ENCODE data around the gene TTLL6.

TTLL6 gene

GRCh38 chr17:48756830-48757251 is 60.2 kb downstream of the TTLL6 start:
- H3K36me3 ChIP-seq (ENCODE audit: insufficient read depth, low read length), result no peaks in the 10 kb centered on the region
- peaks cover 11% of the 10 kb centered on the region for H3K4me1 ChIP-seq (ENCODE audit: control insufficient read depth, insufficient read depth, low read length)
- no peak overlapping the region for H3K9ac ChIP-seq (ENCODE audit: low read depth, low read length)
- H3K4me2 ChIP-seq (ENCODE audit: low read length), result no peak overlapping the region
- no peaks in the 10 kb centered on the region for H3K9me3 ChIP-seq (replicated peaks; ENCODE audit: low read length)
- no peak overlapping the region for H3K4me3 ChIP-seq (ENCODE audit: low read length)
- H3K27me3 ChIP-seq (ENCODE audit: control insufficient read depth, insufficient read depth, low read length), result peaks cover 88% of the 10 kb centered on the region

- Histone ChIP-seq H3K4me2 (ENCODE audit: low read length) (no peak overlapping the region), H3K36me3 (ENCODE audit: insufficient read depth, low read length) (no peaks in the 10 kb centered on the region), H3K9ac (ENCODE audit: low read depth, low read length) (no peak overlapping the region), H3K9me3 (replicated peaks; ENCODE audit: low read length) (no peaks in the 10 kb centered on the region), H3K4me1 (ENCODE audit: control insufficient read depth, insufficient read depth, low read length) (peaks cover 11% of the 10 kb centered on the region), H3K4me3 (ENCODE audit: low read length) (no peak overlapping the region), H3K27me3 (ENCODE audit: control insufficient read depth, insufficient read depth, low read length) (peaks cover 90% of the 10 kb centered on the region)
Measured at GRCh38 chr17:48755356-48755755, 61.7 kb downstream of the TTLL6 start.

GRCh38 chr17:48754500-48755261 is 62.3 kb downstream of the TTLL6 start:
- peaks cover 95% of the 10 kb centered on the region for H3K27me3 ChIP-seq (ENCODE audit: control insufficient read depth, insufficient read depth, low read length)
- no peak overlapping the region for H3K9ac ChIP-seq (ENCODE audit: low read depth, low read length)
- no peak overlapping the region for H3K4me3 ChIP-seq (ENCODE audit: low read length)
- H3K9me3 ChIP-seq (replicated peaks; ENCODE audit: low read length), result no peaks in the 10 kb centered on the region
- peaks cover 11% of the 10 kb centered on the region for H3K4me1 ChIP-seq (ENCODE audit: control insufficient read depth, insufficient read depth, low read length)
- no peak overlapping the region for H3K4me2 ChIP-seq (ENCODE audit: low read length)
- H3K36me3 ChIP-seq (ENCODE audit: insufficient read depth, low read length), result no peaks in the 10 kb centered on the region

DNA sequence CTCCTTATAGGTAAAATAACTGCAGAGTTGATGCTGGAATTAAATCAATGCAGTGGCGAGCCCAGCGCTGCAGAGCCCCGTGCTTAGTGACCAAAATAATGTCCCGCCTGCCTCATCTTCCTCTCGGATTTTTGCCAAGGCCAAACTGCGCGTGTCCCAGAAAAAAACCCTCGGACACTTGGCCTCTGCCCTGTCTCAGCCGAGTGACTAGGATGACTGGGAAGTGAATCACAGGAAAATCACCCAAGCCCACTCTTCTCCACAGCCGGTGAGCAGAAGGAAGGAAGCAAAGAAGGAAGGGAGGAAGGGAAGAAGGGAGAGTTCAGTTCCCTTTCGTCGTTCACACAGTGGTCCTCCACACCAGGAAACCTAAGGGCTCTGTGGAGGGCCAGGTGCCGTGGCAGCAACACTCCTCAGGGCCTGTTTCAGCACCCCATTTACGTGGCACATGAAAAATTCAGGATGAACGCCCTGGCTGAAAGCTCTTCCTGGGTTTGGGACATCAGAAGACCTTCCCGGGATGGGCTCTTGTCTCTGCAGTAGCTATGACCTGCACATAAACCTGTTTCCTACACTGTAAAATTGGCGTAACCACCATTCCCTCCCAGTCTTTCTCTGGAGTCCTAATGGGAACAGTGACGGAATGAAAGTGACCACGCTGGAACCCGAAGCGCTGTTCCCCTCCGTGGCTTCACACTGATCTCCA is 63.1 kb downstream of the TTLL6 start:
- H3K36me3 ChIP-seq (ENCODE audit: insufficient read depth, low read length), result no peaks in the 10 kb centered on the region
- H3K4me1 ChIP-seq (ENCODE audit: control insufficient read depth, insufficient read depth, low read length), result peaks cover 11% of the 10 kb centered on the region
- no peak overlapping the region for H3K9ac ChIP-seq (ENCODE audit: low read depth, low read length)
- peak overlapping the region; percentile 47 for H3K4me2 ChIP-seq (ENCODE audit: low read length)
- peaks cover 96% of the 10 kb centered on the region for H3K27me3 ChIP-seq (ENCODE audit: control insufficient read depth, insufficient read depth, low read length)
- peak overlapping the region; percentile 10 for H3K4me3 ChIP-seq (ENCODE audit: low read length)
- H3K9me3 ChIP-seq (replicated peaks; ENCODE audit: low read length), result no peaks in the 10 kb centered on the region

- no peaks in the 10 kb centered on the region for H3K9me3 ChIP-seq (replicated peaks; ENCODE audit: low read length)
- H3K4me2 ChIP-seq (ENCODE audit: low read length), result no peak overlapping the region
- H3K4me3 ChIP-seq (ENCODE audit: low read length), result no peak overlapping the region
- peaks cover 99% of the 10 kb centered on the region for H3K27me3 ChIP-seq (ENCODE audit: control insufficient read depth, insufficient read depth, low read length)
- peaks cover 11% of the 10 kb centered on the region for H3K4me1 ChIP-seq (ENCODE audit: control insufficient read depth, insufficient read depth, low read length)
- H3K9ac ChIP-seq (ENCODE audit: low read depth, low read length), result no peak overlapping the region
- no peaks in the 10 kb centered on the region for H3K36me3 ChIP-seq (ENCODE audit: insufficient read depth, low read length)
Measured at GRCh38 chr17:48752399-48753288, 64.4 kb downstream of the TTLL6 start.

GRCh38 chr17:48751733-48752398 is 65.2 kb downstream of the TTLL6 start:
- no peaks in the 10 kb centered on the region for H3K36me3 ChIP-seq (ENCODE audit: insufficient read depth, low read length)
- no peaks in the 10 kb centered on the region for H3K9me3 ChIP-seq (replicated peaks; ENCODE audit: low read length)
- no peak overlapping the region for H3K9ac ChIP-seq (ENCODE audit: low read depth, low read length)
- H3K27me3 ChIP-seq (ENCODE audit: control insufficient read depth, insufficient read depth, low read length), result peaks cover 99% of the 10 kb centered on the region
- no peak overlapping the region for H3K4me2 ChIP-seq (ENCODE audit: low read length)
- H3K4me1 ChIP-seq (ENCODE audit: control insufficient read depth, insufficient read depth, low read length), result peaks cover 11% of the 10 kb centered on the region
- H3K4me3 ChIP-seq (ENCODE audit: low read length), result no peak overlapping the region

GRCh38 chr17:48751172-48751571 is 65.9 kb downstream of the TTLL6 start:
- Histone ChIP-seq H3K4me2 (ENCODE audit: low read length) (no peak overlapping the region), H3K9ac (ENCODE audit: low read depth, low read length) (no peak overlapping the region), H3K4me1 (ENCODE audit: control insufficient read depth, insufficient read depth, low read length) (peaks cover 11% of the 10 kb centered on the region), H3K9me3 (replicated peaks; ENCODE audit: low read length) (no peaks in the 10 kb centered on the region), H3K27me3 (ENCODE audit: control insufficient read depth, insufficient read depth, low read length) (peaks cover 99% of the 10 kb centered on the region), H3K4me3 (ENCODE audit: low read length) (no peak overlapping the region), H3K36me3 (ENCODE audit: insufficient read depth, low read length) (no peaks in the 10 kb centered on the region)

DNA sequence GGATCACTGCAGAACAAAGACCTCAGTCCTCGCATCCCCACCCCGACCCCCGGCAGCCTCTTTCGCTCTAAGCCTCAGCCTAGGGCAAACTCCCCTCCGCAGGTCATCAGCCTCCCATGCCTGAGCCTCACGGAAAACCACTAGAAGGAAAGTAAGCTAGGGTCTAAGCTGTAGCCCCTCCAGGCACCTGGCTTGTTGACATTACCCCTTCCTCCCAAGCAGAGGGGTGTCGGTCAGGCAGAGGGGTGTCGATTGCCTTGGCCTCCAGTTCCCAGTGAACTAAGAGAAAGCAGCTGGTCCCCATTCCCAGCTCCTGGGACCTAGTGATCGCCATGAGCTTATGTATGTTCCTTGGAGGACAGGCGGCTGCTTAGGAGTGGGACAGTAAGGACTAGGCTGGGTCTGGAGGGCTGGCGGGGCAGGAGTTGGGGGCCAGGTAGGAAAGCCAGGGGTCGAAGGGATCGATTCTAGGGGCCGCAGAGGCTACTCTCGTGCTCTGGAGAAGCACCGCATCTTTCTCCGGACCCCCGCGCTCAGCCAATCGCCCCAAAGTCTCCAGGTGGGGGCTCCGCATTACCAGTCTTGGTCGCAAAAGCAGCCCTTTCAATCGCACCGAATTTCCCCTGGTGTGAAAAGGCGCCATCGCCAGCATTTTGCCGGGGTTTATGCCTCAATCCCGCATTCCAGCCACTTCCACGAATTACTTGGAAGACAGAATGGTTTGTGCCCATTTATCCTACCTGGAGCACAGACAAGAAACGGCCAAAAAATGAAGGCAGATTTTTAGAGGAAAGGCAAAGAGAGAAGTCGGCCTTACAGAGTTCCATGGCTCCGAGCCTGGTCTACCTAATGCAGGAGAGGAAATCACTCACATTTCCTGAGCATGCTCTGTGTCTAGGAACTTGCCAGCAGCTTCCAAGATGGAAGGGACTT is 67.1 kb downstream of the TTLL6 start:
- H3K9ac ChIP-seq (ENCODE audit: low read depth, low read length), result no peak overlapping the region
- H3K4me2 ChIP-seq (ENCODE audit: low read length), result no peak overlapping the region
- H3K9me3 ChIP-seq (replicated peaks; ENCODE audit: low read length), result no peaks in the 10 kb centered on the region
- no peak overlapping the region for H3K4me3 ChIP-seq (ENCODE audit: low read length)
- peaks cover 99% of the 10 kb centered on the region for H3K27me3 ChIP-seq (ENCODE audit: control insufficient read depth, insufficient read depth, low read length)
- peaks cover 11% of the 10 kb centered on the region for H3K4me1 ChIP-seq (ENCODE audit: control insufficient read depth, insufficient read depth, low read length)
- H3K36me3 ChIP-seq (ENCODE audit: insufficient read depth, low read length), result no peaks in the 10 kb centered on the region

DNA sequence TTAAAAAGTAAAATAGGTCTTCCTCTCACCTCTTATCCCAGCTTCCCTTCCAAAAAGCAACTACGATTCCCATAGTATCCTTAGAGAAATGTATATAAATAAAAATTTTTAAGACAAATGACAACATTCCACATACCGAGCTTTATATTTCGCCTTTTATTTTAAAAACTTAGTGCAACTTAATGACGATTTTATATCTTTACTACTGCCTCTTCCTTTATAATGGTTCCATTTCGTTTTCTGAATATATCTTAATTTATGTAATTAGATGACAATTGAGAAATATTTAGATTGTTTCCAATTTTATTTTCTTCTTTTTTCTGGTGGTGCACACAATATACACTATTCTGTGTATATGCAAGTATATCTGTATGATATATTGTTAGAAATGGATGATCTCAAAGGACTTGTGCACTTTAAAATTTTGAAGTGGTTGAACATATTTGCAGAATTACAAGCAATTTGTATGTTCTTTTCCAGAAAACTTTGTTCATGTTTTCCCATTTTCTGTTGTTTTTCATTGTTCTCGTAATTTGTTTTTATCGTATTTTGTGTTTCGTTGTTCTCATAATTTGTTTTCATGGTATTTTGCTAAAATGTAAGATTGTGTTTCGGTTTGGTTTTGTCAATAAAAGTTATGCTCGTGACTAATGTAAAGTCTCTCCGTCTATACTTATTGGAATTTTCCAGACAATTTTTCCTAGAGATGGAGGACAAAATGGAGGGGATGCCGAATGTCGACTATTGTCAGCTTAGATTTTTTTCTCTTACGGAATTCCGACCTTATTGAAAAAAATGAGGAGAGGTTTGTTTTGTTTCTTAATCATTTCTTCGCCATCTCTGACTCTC is 68.1 kb downstream of the TTLL6 start:
- Histone ChIP-seq H3K9me3 (replicated peaks; ENCODE audit: low read length) (no peaks in the 10 kb centered on the region), H3K36me3 (ENCODE audit: insufficient read depth, low read length) (no peaks in the 10 kb centered on the region), H3K4me2 (ENCODE audit: low read length) (no peak overlapping the region), H3K27me3 (ENCODE audit: control insufficient read depth, insufficient read depth, low read length) (peaks cover 97% of the 10 kb centered on the region), H3K4me1 (ENCODE audit: control insufficient read depth, insufficient read depth, low read length) (peaks cover 8% of the 10 kb centered on the region), H3K9ac (ENCODE audit: low read depth, low read length) (no peak overlapping the region), H3K4me3 (ENCODE audit: low read length) (no peak overlapping the region)

Data from skeletal muscle satellite cell (primary cell).